Epidermal melanocyte (primary cell): Measurements from ENCODE around the gene PID1.
A peak's percentile ranks its signal among the peaks of the same experiment; 100 is the strongest.

Experiments
- DNase-seq: peaks from one replicate; pipeline ENCODE4 v3.0.0; 2011; ENCODE audit warnings: low spot score; ENCODE audit not compliant: insufficient read length

Gene PID1

DNA sequence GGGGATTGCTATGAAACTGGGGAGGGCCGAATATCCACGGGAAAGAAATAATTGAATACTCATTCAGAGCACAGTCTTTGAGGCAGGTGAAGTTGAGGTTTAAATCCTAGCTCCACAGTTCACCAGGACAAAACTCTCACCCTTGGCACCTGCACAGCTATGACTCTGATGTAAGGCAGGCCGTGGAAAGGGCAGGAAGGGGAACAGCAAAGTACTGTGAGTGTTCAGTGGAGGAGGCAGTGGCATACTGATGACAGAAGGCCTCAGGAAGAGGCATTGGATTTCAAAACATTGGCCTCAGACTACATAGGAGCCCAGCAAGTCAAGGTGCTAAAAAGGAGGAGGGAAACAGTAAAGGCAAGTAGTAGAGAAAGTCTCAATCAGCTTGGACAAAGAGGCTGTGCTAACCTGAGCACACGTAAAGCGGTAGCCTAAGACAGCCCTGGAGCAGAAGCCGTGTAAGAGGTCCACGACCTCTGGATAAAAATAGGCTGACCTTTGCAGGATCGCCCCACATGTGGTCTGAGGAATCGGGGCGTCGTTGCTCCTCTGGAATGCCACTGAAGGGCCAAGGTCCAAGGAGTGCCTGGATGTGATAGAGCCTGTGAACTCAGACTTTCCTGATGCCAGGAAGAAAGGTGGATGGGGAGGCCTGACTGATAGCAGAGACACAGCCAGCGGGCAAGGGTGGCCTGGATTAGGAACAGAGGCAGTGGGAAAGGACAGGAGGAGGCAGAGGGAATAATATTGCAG is 243.6 kb downstream of the PID1 start:
- no peak for DNase-seq

DNA sequence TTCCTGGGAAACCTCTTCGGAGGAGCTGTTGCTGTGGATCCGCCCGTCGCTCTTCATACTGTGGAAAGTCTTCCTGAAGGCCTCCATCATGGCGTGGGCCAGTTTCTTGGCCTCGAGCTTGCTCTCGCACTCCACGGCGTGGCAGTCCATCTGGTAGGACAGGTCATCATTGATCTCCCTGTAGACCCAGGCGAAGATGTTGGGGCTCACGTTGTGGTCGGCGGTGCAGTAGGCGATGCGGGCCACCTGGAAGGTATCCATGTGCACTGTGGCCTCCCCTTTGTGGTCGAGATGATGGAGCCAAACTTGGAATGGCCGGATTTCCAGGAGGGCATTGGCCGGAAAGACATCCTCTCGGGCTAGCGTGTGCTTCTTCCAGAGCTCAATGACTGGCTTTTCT is 245.4 kb downstream of the PID1 start:
- DNase-seq = no peak

DNA sequence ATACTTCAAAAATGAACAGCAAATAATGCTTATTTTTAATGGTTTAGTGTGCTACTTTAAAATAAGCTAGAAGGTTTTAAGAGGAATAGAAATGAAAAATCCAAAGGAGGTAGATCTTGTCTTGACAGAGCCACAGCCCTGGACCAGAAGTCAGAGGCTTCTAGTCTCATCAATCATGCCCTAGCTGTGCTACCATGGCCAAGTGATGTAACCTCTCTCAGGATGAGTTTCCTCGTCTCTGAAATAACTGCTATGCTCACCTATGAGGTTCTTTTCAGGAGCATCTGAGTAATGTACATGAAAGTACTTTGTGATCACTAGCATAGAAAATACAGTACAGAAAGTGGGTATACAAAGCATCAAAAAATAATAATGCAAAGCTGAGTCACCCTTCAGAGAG is 248.4 kb downstream of the PID1 start:
- no peak for DNase-seq

DNA sequence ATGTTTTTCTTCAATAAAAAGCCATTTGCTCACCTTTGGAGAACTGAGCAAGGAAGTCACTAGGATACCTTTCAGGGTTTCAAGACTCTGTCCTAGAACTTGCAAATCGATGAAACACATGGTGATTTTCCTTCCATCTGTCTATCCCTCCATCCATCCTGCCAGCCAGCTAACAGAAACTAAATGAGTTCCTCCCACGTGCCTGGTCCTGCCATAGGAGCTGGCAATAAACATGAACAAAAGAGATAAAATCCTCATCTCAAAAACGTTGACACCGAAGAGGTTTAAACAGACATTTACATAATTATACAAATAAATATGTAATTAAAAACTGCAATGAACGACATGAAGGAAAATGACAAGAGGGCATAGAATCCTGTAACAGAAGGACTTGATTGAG is 249.0 kb downstream of the PID1 start:
- no peak for DNase-seq

DNA sequence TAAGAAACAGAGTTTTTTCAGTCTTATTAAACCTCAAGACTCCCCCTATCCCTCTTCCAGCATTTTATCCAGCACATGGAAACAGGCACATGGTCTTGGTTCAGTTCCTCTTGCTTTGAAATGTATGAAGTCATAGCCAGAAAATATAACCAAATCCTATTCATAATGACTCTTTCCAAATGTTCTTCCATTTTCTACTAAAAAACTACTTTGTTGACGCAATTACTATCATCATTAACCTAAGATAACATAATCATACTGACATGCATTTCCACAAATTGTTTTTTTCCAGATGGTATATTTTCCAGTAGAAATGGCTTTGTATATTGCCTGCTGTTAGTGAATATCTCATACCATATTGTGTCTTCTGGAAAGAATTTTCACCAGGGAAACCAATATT is 261.3 kb downstream of the PID1 start:
- DNase-seq = no peak

DNA sequence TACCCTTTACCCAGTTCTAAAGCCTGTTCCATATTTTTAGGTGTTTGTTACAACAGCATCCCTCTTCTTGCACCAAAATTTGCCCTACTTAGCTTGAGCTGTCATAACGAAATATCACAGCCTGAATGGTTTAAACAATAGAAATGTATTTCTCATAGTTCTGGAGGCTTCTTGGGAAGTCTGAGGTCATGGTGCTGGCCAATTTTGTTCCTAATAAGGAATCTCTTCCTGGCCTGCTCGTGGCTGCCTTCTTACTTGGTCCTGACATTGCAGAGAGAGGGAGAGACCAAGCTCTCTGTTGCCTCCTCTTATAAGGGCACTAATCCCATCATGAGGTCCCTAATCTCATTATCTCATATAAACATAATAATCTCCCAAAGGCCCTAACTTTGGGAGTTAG is 267.8 kb downstream of the PID1 start:
- no peak for DNase-seq

DNA sequence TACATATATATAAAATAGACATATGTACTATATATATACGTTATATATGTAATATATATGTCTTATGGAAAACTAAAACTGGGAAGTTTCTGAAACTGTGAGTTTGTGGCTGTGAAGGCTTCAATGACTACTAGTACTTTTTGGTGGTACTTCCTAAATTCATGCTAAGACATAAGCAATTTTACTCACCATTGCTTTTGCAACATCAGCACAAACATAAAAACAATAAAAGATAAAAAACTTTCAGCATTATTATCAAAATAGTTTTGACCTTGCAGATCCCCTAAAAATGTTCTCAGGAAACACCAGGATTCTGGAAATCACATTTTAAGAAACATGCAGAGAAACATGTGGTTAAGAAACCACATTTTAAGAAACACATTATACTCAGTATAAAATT is 269.9 kb downstream of the PID1 start:
- DNase-seq = no peak

DNA sequence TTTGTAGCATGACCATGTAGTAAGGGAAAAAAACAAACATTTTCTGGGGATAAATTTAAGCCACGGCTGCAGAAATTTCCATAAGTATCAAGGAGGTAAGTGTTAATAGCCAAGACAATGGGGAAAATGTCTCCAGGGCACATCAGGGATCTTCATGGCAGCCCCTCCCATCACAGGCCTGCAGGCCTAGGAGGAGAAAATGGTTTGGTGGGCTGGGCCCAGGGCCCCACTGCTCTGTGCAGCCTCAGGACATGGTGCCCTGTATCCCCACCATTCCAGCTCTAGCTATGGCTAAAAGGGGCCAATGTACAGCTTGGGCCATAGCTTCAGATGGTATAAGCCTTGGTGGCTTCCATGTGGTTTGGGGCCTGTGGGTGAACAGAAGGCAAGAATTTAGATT is 271.8 kb downstream of the PID1 start:
- no peak for DNase-seq

DNA sequence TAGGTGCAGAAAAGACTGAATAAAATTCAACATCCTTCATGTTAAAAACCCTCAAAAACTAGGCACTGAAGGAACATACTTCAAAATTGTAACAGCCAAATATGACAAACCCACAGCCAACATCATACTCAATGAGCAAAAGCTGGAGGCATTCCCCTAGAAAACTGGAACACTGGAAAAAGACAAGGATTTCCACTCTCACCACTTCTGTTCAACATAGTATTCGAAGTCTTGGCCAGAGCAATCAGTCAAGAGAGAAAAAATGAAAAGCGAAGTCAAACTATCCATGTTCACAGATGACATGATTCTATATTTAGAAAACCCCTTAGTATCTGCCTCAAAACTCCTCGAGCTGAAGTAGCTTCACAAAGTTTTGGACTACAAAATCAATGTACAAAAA is 282.3 kb downstream of the PID1 start:
- DNase-seq = no peak

DNA sequence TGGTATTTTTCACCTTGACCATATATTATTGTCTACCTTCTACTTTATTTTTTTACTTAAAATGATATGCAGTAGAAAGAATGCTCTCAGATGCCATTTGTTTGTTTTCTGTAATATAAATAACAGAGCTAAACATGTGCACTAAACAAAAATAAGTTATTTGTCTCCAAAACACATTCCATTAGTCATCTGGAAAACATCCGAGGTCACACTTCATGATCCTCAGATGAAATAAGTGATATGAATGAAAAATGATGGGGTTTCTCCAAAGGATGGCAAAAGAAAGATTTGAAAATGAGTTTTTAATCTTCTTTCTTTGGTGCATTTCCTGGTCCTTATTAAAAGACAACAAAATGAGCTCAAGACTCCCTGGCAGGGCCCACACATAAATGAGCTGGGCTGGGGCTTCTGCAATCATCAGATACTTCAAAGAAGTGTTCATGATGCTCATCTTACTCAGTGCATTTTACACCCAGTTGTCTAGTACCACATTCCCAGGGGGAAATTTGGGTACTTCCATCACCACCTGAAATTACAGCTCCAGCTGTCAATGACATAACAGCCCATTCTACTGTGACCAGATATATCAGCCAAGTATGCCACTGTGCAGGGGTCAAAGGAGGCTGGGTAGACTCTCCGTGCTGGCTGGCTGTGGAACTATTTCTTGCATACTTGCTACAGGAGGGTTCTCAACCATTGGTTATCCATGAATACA is 283.5 kb downstream of the PID1 start:
- DNase-seq = no peak

DNA sequence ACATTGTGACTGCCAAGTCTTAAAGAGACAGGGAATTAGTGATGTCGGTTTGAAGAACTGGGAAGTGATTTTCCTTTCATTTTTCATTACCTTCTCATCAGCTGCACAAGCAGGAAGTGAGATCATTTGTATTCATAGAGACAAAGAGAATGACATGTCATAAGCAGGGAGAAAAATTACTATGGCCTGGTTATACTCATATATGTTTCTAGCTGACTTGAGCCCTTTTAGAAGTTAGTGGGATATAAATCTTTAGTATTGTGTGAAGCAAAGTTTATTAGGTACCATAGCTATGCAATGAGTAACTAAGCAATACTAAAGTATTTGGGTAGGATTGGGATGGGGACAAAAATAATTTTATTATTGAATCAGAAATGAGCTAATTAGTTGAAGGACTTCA is 284.1 kb downstream of the PID1 start:
- peak; percentile 25 for DNase-seq

DNA sequence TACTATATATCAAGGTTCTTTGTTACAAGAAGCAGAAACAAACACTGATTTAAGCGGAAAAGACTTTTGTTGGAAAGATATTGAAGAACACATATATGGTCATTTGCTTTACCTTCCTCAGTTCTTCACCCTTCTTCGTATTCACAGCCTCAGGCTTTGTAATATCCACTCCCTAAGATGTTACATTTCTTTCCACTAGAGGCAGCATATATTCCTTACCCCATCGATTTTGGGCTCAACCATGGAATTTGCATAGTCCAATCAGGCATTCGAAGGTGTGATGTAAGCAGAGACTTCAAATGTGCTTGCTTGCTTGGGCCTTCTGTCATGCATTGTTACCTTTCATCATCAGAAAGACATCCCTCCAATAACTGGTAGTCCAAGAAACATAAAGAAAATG is 287.4 kb downstream of the PID1 start:
- no peak for DNase-seq

DNA sequence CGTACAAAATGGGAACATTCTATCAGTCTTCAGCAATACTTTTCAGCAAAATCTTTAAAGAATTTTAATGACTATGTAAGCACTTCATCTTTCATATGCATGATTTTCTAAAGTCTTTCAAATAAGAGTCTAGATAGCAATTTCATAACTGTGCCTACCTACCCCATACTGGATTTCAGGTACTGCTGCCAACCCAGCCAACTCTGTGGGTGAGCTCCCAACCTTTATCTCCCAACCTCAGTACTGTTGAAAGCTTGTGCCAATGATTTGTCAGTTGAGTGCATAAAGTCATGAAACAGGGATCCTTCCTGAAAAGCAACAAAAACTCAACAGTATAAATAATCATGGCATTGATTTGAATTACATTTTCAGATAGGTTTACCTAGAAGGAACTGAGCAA is 296.9 kb downstream of the PID1 start:
- DNase-seq = no peak
